Measurements from ENCODE around the gene DNAJC6.

- TF ChIP-seq POLR2A (IDR thresholded peaks at IDR 0.05) (no peak), CTCF (IDR thresholded peaks at IDR 0.05 in 8 of 11, conservative IDR thresholded peaks at IDR 0.05 in 3 of 11) (no peak), POLR2AphosphoS5 (IDR thresholded peaks at IDR 0.05) (no peak)
Measured at GRCh38 chr1:65267683-65268082, 41.7 kb upstream of the DNAJC6 start.

Measured in spleen (tissue), 7 donors.